ENCODE data around the gene NCK2.

GRCh38 chr2:105754994-105755393 is 10.3 kb downstream of the NCK2 start:
- no peak for TF ChIP-seq CTCF (IDR thresholded peaks at IDR 0.05)
- no peak for TF ChIP-seq POLR2A (IDR thresholded peaks at IDR 0.05)

Measured in body of pancreas (tissue), 4 donors.